Renal cortical epithelial cell (primary cell): ENCODE results near the gene NDUFAF4. TPM values are rescaled to one million over a fixed set of nuclear protein-coding genes. Genes with fewer than 3 reads are reported as not detected.
"Not testable (repeated sequence)": the region's sequence is repeated elsewhere in the genome, so short reads cannot be mapped to it uniquely, and the experiment has no call there.

Source experiments
- DNase-seq: peaks from one replicate; pipeline ENCODE4 v3.0.0-alpha.2; 2011; ENCODE audit warnings: low read depth
- total RNA-seq: library from RNA; depleted of rRNA; stranded (reverse); fragments of >200 nt; gene quantifications from 2 replicates; pipeline ENCODE4 v1.2.3, GENCODE V29; 2014

The NDUFAF4 gene
- total RNA-seq, 1 donor from 2014 or later = 19.7 TPM

DNA sequence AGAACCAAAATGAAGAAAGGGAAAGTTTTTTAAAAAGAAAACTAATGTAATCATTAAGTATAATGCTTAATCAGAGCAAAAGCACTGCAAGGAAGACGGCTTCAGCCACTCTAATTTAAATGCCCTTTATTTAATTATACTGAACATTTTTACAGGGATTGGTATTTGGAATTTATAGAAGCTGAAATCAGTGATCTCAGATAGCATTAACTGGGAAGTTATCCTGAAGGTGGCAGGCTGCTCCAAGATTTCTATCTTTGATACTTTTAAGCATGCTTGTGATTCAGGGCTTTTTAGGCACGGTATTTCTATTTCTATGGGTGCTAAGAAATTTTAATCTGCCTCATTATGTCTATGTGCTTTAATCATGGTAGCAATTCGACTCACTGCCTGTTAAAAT lies 1.3 kb upstream of the NDUFAF4 start:
- DNase-seq = peak; percentile 68

- DNase-seq = peak; percentile 44
Measured at GRCh38 chr6:96898241-96898851, 655 bp upstream of the NDUFAF4 start.

- DNase-seq = no peak
Measured at GRCh38 chr6:96889146-96889545, 8.5 kb downstream of the NDUFAF4 start.

DNA sequence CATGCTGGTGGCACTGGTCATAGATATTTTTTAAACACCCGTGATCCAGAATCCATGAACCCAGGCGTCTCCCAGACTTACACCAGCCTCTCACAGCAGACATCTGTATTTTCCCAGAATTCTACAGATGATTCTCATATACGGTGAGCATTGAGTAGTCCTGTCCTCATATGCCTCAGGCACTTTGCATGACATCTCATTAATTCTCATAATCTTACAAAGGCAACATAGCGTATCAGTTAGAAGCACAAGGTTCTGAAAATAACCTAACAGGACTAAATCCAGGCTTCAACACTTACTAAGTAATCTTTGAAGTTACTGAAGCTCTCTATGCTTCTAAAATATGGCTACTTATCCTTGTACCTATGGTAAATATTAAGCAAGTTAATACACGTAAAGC lies 8.9 kb downstream of the NDUFAF4 start:
- no peak for DNase-seq

DNA sequence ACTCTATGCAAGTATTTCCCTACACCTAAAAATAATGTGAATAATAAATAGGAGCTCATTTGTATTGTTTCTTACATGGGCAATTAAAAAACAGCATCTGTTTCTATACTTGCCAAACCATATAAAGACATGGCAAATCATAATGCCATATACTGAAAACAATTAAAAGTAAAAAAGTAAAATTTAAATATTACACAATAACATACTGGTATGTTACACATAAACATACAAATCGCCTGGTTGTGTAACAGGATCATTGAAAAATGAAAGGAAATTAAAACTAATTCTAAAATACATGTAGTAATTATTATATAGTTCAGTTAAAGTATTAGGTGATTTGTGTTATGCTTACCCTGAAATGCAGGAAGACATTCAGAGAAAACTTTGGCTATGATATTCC lies 11.2 kb downstream of the NDUFAF4 start:
- no peak for DNase-seq

DNA sequence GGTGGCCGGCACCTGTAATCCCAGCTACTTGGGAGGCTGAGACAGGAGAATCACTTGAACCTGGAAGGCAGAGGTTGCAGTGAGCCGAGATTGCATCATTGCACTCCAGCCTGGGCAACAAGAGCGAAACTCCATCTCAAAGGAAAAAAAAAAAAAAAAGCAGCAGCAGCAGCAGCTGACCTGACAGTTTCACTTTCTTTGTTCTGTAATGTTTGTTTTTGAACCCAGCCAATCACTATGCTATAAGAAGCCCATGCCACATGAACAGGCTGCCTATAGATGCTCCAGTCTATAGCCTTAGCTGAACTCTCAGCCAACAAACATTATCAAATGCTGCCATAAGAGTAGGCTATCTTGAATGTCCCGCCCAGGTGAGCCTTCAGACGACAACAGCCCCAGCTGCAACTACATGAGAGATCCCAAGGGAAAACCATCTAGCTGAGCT lies 12.5 kb downstream of the NDUFAF4 start:
- DNase-seq = not testable (repeated sequence)

DNA sequence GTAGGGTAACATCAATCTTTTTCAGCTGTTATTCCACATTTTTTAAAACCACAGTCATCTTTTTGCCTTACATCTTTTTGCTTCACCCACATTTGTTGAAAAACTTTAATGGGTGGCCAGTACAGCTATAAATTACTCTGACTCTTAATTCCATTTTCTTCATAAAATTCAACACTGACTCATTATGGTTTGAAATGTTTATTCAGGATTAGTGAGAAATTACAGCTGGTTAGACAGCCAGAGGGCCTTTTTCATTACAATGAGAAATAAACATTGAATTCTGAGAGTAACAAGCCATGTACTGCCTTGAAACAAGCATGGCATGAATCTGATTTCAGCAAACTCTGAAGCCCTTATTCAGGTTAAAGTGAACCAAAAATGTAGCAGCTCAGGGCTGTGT lies 19.5 kb downstream of the NDUFAF4 start:
- DNase-seq = peak; percentile 11

GRCh38 chr6:96876886-96877545 lies 20.7 kb downstream of the NDUFAF4 start:
- DNase-seq = no peak

GRCh38 chr6:96872976-96873375 lies 24.7 kb downstream of the NDUFAF4 start:
- no peak for DNase-seq

DNA sequence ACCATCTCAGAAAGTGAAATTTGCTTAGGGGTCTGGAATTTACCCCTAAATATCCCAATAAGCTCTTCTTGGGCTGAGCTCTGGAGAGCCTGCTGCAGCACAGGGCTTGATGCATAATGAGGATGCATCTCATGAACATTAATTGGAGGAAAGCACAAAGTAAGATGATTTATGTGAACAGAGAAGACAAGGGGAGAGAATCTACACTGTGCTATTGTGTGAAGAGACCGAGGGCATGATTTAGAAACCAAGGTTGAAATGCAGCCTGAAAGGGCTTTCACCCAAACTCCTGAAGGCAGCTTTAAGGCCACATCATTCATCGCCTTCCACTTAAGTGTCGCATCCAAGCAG lies 32.7 kb downstream of the NDUFAF4 start:
- DNase-seq = no peak

GRCh38 chr6:96864216-96865054 lies 33.3 kb downstream of the NDUFAF4 start:
- no peak for DNase-seq

- peak; percentile 7 for DNase-seq
Measured at GRCh38 chr6:96862560-96862959, 35.1 kb downstream of the NDUFAF4 start.

- DNase-seq = no peak
Measured at GRCh38 chr6:96861588-96861987, 36.1 kb downstream of the NDUFAF4 start.

GRCh38 chr6:96856856-96857255 lies 40.8 kb downstream of the NDUFAF4 start:
- DNase-seq = no peak

DNA sequence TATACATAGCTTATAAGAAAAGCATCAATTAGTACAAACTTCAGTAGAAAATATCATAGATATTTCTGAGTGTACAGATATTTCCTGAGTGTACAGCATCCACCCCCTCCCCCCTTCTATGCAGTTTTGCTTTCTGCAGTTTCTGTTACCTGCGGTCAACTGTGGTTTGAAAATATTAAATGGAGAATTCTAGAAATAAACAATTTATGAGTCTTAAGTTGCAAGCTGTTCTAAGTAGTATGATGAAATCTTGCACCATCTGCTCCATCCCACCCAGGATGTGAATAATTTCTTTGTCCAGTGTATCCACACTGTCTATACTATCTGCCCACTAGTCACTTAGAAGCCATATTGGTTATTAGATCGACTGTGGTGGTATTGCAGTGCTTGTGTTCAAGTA lies 44.6 kb downstream of the NDUFAF4 start:
- DNase-seq = no peak

DNA sequence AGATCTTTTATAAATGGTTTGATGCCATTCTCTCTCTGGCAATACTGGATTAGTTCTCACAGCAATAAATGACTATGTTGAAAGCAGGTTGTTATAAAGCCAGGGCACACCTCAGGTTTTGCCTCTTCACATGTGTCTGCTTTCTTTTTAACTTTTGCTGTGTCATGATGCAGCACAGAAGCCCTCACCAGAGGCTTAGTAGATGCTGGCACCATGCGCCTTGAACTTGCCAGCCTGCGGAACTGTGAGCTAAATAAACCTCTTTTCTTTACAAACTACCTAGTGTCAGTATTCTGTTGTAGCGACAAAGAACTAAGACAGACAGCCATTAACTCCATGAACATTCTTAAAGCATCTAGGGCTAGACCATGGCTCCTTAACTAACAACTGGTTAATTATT lies 45.1 kb downstream of the NDUFAF4 start:
- no peak for DNase-seq

DNA sequence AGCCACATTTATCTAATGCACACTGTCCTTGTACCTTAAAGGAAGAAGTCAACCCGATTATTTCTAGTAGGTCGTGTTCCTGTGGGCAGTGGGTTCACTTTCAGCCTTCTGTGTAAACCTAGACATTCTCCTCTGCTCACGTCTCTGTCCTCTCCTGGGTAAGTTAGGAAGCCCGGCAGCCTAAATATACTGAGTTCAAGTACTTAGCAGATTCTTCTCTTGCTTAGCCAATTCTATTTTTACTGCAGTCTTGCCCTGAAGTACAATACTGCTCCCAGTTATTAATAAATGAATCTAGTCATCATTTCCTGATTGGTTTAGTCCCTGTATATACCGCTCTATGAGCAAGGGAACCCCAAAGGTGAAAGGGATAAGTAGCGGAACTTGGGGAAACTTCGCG lies 45.8 kb downstream of the NDUFAF4 start:
- DNase-seq = no peak

DNA sequence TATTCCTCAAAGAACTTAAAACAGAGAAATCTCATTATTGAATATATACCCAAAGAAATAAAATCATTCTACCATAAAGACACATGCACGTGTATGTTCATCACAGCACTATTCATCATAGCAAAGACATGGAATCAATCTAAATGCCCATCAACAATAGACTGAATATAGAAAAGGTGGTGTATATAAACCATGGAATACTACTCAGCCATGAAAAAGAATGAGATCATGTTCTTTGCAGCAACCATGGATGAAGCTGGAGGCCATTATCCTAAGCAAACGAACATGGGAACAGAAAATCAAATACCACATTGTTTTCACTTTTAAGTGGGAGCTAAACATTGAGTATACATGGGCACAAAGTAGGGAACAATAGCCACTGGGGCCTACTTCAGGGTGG lies 48.1 kb downstream of the NDUFAF4 start:
- no peak for DNase-seq

DNA sequence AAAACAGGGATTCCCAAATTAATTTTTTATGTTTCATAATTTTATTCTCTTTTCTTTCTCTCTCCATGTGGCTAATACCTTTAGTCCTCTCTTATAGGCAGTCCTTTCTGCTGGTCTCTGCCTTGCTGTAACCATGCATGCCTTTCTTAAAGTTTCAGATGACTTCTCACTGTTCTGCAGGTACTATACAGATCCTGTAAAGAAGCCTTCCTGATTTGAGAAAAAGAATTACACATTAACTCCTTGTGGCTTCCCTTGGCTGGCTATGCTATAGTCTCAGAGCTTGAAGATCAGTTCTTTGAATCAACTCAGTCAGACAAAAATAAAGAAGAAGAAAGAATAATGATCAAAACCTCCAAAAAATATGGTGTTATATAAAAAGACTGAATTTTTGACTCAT lies 53.2 kb downstream of the NDUFAF4 start:
- no peak for DNase-seq

- DNase-seq = peak; percentile 29
Measured at GRCh38 chr6:96841345-96841744, 56.3 kb downstream of the NDUFAF4 start.
